Urothelium cell line (cell line): ENCODE measurements around the gene CAPN13.

Source experiments
- DNase-seq: peaks from one replicate; pipeline ENCODE4 v3.0.0; 2011; ENCODE audit warnings: low spot score, mixed read lengths
- FAIRE-seq: peaks from 2 replicates; lab custom pipeline; 2011; peaks lifted over from hg19 to GRCh38; lab: Jason Lieb, UNC

Gene CAPN13

DNA sequence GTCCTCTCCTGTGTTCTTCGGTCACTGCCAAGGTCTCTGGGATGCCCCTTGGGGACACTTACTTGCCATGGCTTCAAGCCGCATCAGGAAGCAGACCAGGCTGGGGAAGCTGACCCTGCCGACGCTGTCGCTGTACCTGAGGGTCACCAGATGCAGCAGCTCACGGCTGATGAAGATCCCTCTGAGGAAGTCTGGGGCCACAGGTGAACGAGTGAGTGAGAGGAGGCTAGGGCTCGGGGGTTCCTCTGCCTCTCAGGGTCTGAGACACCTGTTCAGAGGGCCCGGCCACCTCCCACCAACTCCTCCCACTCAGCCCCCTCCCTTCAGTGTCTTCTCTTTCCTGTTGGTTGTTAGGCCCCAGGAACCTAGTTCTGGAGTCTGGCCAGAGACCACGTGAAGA, 74.9 kb downstream of the CAPN13 start:
- DNase-seq, result no peak
- FAIRE-seq, result no peak

GRCh38 chr2:30731706-30732105, 75.5 kb downstream of the CAPN13 start:
- FAIRE-seq (no peak), DNase-seq (no peak)

- DNase-seq (no peak), FAIRE-seq (no peak)
These were observed 76.3 kb downstream of the CAPN13 start for GRCh38 chr2:30730736-30731647.

- DNase-seq (no peak), FAIRE-seq (no peak)
These were observed 78.2 kb downstream of the CAPN13 start for GRCh38 chr2:30729031-30729430.

DNA sequence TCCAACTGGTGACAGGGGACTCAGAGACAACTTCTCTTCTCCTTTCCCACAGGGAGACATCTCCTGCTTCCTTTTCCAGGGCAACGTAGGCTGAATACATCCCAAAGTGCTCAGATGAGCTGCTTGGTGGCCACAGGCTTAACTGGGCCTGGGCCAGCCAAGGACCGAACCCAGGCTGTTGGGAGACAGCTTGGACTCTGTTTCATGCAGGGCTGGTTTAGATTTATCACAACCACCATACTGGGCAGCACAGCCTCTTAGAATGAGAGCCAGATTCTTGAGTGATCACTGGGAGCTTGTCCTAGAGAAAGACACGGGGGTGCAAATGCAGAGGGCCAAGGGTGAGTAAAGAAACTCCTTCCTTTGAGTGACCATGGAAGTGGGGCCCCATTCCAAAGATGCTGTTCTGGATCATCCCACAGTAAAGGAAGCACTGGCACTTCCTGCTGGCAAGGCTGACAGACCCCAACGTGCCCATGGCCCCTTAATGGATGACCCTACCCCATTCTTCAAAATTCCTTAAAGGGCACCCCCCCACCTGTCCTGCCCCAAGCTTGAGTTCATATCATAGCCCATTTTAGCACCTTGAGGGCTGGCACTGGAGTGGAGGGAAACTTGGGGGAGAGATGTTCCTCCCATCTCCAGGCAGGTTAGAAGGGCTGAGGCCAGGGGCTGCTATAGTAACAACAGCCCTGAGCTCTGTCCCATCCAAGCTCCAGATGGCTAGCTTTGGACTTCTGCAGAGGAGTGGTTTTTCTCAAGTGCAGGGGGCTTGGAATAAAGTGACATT, 84.1 kb downstream of the CAPN13 start:
- DNase-seq (no peak), FAIRE-seq (no peak)

GRCh38 chr2:30721668-30722647, 85.3 kb downstream of the CAPN13 start:
- FAIRE-seq, result peak; percentile 30
- no peak for DNase-seq

DNA sequence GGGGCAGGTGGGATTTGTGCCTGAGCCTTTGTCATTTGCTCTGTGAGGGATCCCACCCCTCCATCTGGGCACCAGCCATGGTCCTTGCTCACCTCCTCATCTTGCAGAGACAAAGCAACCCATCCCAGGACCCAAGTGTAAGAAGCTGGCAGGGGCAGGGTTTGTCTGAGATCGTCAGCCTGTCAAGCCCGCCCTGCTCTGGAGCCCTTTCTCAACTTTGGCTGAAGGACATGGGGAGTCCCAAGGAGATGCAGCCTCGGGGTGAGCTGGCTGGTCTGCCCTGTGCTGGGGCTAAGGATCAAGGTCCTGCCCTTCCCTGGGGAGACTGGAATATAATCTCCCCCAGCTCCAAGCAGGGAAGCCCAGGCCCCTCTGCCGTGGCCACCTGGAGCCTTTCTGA, 86.0 kb downstream of the CAPN13 start:
- FAIRE-seq (no peak), DNase-seq (no peak)

DNA sequence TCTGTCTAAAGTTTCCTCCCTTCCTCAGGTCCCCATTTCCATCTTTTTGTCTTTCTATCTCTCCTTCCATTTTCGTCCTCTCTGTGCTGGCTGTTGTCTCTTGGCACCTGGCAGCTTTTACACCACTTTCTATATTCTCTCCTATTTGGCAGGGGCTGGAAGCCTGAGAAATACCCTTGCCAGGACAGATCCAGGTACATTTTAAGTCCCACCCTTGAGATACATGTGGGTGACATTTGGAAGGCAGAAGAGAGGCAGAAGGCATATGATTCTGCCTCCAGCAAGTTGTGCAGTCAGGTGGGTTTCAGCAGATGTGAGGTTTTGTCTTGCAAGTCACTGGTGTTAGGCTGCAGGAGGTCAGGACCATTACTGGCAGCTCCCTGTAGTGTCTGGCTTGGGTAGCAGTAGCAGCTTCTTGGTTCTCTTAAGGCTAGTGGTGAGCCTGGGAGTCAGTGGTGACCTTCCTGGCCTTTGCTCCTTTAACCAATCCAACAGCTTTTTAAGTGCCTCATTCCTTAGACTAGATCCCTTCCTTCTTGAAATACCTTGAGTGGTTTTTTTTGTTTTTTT, 90.1 kb downstream of the CAPN13 start:
- no peak for FAIRE-seq
- DNase-seq, result no peak

DNA sequence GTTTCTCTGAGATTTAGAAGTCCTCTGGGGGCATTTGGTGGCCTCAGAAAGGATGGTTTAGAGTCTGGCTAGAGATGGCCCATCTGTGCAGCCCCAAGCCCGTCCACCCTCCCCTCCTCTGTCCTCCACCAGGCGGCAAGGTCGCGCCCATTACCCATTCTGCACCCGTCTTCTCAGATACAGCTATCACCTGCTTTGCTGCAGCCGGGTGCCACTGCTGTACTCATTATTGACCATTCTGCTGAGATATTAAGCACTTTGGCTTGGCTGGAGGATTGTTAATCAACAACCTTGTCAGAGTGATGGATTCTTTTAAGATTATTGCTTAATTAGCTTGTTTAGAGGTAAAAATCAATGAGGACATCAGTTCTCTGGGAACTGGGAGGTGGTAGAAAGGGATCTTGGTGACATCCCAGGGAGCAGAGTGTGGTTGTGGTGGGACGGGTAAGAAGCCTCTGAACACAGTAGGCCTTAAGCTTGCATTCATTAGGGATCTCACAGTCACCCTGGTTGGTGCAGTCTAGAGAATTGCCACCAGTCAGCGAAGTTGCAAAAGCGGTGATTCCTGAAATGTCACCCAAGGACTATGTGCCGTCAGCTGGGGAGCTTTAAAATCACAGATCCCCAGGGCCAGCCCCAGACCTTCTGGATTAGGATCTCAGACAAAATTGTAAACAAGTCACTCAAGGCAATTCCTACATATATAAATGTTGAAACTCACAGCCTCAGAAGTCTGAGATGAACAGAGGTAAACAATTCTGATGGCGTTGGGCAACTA, 90.9 kb downstream of the CAPN13 start:
- FAIRE-seq (peak; percentile 20), DNase-seq (no peak)

DNA sequence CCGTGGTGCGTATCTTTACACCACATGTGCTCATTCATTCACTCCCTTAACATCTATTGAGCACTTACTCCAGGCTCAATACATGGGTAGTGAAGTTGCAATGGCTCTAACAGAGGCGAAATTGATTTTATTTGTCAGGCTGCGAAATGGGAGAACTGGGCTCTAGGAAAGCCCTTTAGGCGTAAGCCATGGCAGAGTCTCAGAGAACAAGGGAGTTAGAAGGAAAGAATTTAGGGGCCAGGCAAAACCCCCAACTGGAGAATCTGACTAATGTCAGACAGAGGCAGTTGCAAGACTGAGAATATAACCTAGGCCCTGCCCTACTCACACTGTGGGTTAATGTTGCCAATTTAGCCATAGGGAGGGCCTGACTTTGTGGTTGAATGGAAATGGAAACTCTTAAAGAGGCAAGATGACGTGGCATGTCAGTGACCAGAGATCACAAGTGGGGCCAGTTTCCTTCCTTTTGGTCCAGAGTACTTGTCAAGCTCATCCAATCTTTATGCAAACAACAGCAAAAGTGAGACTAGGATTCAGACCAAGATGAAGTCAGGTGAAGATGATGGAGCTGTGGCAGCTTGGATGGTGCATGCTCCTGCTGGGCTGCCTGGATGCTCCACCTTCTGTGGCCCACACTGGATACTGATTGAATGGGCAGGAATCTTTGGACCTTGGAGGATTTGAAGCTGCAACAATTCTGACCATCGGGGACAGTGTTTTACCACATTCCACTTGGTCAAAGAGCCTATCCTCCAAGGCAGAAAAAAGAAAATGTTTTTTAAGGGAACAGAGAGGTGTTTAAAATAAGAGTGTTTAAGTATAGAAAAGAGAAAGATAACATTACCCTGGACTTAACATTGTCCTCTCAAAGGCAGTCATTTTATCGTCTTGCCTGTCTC, 92.2 kb downstream of the CAPN13 start:
- no peak for DNase-seq
- FAIRE-seq, result no peak

DNA sequence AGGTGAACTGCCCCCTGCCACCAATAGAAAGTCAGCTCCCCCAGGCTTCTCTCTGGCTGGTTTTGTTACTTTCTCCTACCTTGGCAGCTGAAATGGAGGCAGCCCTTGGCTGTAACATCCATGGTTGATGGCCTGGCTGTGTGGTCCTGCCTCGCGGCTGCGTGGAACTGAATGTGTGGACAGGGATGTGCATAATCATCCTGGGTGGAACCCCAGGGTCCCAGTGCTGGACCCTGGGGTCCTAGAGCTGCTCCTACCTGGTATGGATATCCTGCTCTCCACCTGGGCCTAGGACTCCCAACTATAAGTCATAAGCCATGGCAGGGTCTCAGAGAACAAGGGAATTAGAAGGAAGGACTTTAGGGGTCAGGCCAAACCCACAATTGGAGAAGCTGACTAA, 93.5 kb downstream of the CAPN13 start:
- DNase-seq (no peak), FAIRE-seq (peak; percentile 70)

- FAIRE-seq, result peak; percentile 77
- peak; percentile 89 for DNase-seq
These were observed 95.6 kb downstream of the CAPN13 start for GRCh38 chr2:30711646-30712085.

- DNase-seq (no peak), FAIRE-seq (no peak)
These were observed 96.8 kb downstream of the CAPN13 start for GRCh38 chr2:30710461-30710860.

- DNase-seq, result no peak
These were observed 97.2 kb downstream of the CAPN13 start for GRCh38 chr2:30710016-30710415.

DNA sequence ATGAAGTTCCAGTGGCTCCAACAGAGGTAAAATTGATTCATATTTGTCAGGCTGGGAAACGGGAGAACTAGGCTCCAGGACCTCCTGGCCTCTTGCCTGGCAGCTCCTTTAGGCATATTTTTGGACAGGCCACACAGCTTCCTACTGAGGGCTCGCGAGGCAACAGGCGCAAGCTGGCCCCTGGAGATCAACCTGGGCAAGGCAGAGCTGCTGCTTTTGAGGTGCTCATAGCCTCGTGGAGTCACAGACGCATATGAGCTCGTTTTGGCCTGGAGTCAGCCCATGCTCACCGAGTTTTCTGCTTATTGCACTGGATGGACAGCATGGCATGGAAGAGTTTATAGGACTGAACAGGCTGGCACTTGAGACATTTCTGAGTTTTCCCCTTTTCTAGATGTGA, 97.7 kb downstream of the CAPN13 start:
- no peak for FAIRE-seq

More at GRCh38 chr2:30710016-30710415, 97.2 kb downstream of the CAPN13 start:
- no peak for FAIRE-seq

DNA sequence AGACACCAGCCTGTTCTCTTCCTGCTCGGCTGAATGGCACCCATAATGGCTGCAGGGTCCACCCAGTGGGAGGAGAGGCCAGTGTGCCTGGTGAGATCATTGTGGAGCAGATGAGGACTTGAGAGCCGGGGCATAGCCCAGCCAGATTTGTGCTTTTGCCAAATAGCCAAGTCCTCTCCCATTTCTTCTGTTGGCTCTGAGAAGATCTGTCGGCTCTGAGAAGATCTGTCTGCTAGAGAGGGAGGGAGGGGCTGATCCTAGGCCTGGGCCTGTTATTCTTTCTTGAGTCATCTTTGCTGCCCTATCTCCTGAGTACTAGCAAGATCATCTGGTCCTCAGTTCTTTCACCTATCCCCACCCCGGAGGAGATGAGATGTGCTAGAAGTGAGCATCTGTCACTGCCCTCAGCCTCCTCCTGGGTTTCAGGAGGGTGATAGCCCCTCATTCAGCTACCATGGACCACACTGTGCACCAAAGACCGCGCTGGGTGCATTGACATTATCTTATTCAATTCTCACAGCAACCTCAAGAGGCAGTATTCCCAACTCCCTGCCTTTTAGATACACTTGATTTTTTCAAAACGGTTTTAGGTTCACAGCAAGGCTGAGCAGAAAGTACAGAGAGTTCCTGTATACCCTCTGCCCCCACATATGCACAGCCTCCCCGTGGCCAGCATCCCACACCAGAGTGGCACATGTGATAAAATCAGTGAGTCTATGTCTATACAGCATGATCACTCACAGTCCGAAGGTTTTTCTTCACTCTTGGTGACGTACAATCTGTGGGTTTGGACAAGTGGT, 98.6 kb downstream of the CAPN13 start:
- FAIRE-seq (no peak), DNase-seq (no peak)

More for the DNA sequence above, 97.7 kb downstream of the CAPN13 start:
- DNase-seq, result no peak

DNA sequence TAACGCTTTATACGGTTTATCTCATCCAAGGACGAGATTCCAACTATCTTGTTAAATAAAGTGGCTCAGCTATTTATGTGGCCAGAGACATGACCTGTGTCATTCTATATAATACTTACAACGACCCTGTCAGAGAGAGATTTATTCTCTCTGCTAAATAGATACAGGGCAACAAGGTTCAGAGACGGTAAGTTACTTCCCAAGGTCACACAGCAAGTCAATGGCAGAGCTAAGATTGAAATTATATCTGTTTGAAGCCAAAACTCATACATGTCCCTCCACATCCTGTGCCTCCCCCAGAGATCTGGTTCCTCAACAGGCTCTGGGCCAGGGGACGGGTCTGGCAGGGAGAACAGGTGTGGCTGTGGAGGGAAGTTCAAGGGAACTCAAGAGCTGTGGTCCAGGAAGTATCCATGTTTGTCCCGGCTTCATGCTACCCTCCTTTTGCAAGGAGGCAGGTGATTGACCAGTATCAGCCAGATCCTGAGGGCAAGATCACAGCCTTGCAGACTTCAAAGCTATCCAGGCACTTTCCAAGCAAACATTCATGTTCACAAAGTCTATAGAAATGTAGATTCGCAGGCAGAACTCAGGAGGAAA, 99.8 kb downstream of the CAPN13 start:
- DNase-seq, result no peak
- no peak for FAIRE-seq
